Mammary epithelial cell (primary cell): ENCODE data around the gene DRAXIN.

Source experiments
- EZH2 ChIP-seq: IDR thresholded peaks from 2 replicates; pipeline ENCODE4 v1.6.1; 2012; ENCODE audit warnings: low read length, inconsistent platforms, borderline replicate concordance
- TF ChIP-seq, protein P1 (sequence below), 2 donors: IDR thresholded peaks in 1 of 2; conservative IDR thresholded peaks in 1 of 2; 2 replicates each; pipeline ENCODE4 v1.5.1; 2011 to 2012; ENCODE audit warnings: inconsistent platforms in 2 of 2, low read length in 2 of 2, mild to moderate bottlenecking in 2 of 2, control low read depth in 1 of 2, low read depth in 1 of 2; ENCODE audit not compliant: insufficient read depth in 1 of 2; ENCODE audit errors: extremely low read depth in 1 of 2

DNA sequence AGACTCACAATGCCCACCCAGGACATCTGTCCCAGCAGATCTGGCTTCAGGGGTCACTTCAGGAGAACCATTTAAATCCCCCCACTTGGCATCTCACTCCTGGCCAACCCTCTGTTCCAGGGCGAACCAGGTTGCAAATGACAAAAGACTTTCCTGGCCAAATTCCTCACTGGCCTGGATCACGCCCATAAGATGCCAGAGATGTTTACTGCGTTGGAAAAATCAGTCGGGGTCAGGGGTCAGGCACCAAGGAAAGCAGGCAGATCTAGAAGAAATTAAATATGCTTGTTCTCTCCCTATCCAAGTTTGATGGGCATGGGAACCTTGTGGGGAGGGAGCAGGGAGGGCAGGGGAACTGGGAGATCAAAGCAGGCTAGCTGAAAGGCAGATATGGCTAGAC lies 29.8 kb downstream of the DRAXIN start:
- TF ChIP-seq, protein P1, sequence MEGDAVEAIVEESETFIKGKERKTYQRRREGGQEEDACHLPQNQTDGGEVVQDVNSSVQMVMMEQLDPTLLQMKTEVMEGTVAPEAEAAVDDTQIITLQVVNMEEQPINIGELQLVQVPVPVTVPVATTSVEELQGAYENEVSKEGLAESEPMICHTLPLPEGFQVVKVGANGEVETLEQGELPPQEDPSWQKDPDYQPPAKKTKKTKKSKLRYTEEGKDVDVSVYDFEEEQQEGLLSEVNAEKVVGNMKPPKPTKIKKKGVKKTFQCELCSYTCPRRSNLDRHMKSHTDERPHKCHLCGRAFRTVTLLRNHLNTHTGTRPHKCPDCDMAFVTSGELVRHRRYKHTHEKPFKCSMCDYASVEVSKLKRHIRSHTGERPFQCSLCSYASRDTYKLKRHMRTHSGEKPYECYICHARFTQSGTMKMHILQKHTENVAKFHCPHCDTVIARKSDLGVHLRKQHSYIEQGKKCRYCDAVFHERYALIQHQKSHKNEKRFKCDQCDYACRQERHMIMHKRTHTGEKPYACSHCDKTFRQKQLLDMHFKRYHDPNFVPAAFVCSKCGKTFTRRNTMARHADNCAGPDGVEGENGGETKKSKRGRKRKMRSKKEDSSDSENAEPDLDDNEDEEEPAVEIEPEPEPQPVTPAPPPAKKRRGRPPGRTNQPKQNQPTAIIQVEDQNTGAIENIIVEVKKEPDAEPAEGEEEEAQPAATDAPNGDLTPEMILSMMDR (conservative IDR thresholded peaks at IDR 0.05 in 1 of 2, IDR thresholded peaks at IDR 0.05 in 1 of 2; ENCODE audit: extremely low read depth in 1 of 2, insufficient read depth in 1 of 2, low read depth in 1 of 2, low read length in 2 of 2), result no peak
- no peak for TF ChIP-seq EZH2
